Measurements from ENCODE around the gene PCDHGB4. TPM values are rescaled to one million over a fixed set of nuclear protein-coding genes. Genes with fewer than 3 reads are reported as not detected.
"Not testable (repeated sequence)": the region's sequence is repeated elsewhere in the genome, so short reads cannot be mapped to it uniquely, and the experiment has no call there.

Gene PCDHGB4
- total RNA-seq, 3 donors from 2014 or later: 0.65 to 5.3 (median 1.2) TPM

DNA sequence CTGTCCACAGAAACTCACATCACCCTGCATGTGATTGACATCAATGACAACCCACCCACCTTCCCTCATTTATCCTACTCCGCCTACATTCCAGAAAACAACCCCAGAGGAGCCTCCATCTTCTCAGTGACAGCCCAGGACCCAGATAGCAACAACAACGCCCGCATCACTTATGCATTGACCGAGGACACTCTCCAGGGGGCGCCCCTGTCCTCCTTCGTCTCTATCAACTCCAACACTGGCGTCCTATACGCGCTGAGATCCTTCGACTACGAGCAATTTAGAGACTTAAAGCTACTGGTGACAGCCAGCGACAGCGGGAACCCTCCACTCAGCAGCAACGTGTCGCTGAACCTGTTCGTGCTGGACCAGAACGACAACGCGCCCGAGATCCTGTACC lies 42.2 kb upstream of the PCDHGB4 start:
- TF ChIP-seq CTCF (IDR thresholded peaks at IDR 0.05): no peak
- peaks cover 74% of the 10 kb centered on the region for H3K9me3 ChIP-seq
- DNase-seq (no peak), ATAC-seq (no peak)
- H3K4me1 ChIP-seq (ENCODE audit: low read depth): no peaks in the 10 kb centered on the region
- H3K4me3 ChIP-seq: no peak overlapping the region
- no peaks in the 10 kb centered on the region for H3K36me3 ChIP-seq (ENCODE audit: low read depth)
- intact Hi-C loops (cut with DNase I, micrococcal nuclease): no loop called here

DNA sequence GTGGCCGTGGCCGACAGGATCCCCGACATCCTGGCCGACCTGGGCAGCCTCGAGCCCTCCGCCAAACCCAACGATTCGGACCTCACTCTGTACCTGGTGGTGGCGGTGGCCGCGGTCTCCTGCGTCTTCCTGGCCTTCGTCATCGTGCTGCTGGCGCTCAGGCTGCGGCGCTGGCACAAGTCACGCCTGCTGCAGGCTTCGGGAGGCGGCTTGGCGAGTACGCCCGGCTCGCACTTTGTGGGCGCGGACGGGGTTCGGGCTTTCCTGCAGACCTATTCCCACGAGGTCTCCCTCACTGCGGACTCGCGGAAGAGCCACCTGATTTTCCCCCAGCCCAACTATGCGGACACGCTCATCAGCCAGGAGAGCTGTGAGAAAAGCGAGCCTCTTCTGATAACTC lies 41.5 kb upstream of the PCDHGB4 start:
- ATAC-seq; H3K4me3 ChIP-seq; DNase-seq; H3K36me3 ChIP-seq (ENCODE audit: low read depth); intact Hi-C loops (cut with DNase I, micrococcal nuclease); H3K4me1 ChIP-seq (ENCODE audit: low read depth): not testable (repeated sequence)
- peaks cover 70% of the 10 kb centered on the region for H3K9me3 ChIP-seq

GRCh38 chr5:141349917-141350619 lies 37.4 kb upstream of the PCDHGB4 start, which contains the start of gene PCDHGB1:
Gene PCDHGB1 (plus strand): TSS chr5:141350099. CDS start chr5:141350261, 162 bp downstream.
- intact Hi-C loops (cut with DNase I, micrococcal nuclease): no loop called here
- Histone ChIP-seq H3K36me3 (ENCODE audit: low read depth) (no peaks in the 10 kb centered on the region), H3K9me3 (peaks cover 50% of the 10 kb centered on the region), H3K4me3 (no peak within 1 kb of the TSS), H3K4me1 (ENCODE audit: low read depth) (no peaks in the 10 kb centered on the region)
- TF ChIP-seq CTCF (IDR thresholded peaks at IDR 0.05): no peak
- DNase-seq: peak in 2 of 3 donors; percentile 27 to 42
- ATAC-seq: peak; percentile 50

DNA sequence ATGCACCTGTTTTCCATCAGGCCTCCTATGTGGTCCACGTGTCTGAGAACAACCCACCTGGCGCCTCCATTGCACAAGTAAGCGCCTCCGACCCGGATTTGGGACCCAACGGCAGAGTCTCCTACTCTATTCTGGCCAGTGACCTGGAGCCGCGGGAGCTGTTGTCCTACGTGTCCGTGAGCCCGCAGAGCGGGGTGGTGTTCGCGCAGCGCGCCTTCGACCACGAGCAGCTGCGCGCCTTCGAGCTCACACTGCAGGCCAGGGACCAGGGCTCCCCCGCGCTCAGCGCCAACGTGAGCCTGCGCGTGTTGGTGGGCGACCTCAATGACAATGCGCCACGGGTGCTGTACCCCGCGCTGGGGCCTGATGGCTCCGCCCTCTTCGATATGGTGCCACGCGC lies 35.9 kb upstream of the PCDHGB4 start:
- TF ChIP-seq CTCF (IDR thresholded peaks at IDR 0.05): no peak
- Histone ChIP-seq H3K4me3 (no peak overlapping the region), H3K36me3 (ENCODE audit: low read depth) (no peaks in the 10 kb centered on the region), H3K9me3 (peaks cover 46% of the 10 kb centered on the region), H3K4me1 (ENCODE audit: low read depth) (no peaks in the 10 kb centered on the region)
- intact Hi-C loops (cut with DNase I, micrococcal nuclease): no loop called here
- no peak for ATAC-seq
- DNase-seq: no peak

- DNase-seq (no peak), ATAC-seq (no peak)
- peaks cover 41% of the 10 kb centered on the region for H3K9me3 ChIP-seq
- no peak within 1 kb of the TSS for H3K4me3 ChIP-seq
- TF ChIP-seq CTCF (IDR thresholded peaks at IDR 0.05): no peak
- H3K36me3 ChIP-seq (ENCODE audit: low read depth): no peaks in the 10 kb centered on the region
- H3K4me1 ChIP-seq (ENCODE audit: low read depth): no peaks in the 10 kb centered on the region
- intact Hi-C loops (cut with DNase I, micrococcal nuclease): no loop called here
Measured at GRCh38 chr5:141354900-141355469, 32.5 kb upstream of the PCDHGB4 start, which contains the start of gene PCDHGA4. Gene PCDHGA4 (plus strand): TSS chr5:141355021. CDS start chr5:141355108, 87 bp downstream.

DNA sequence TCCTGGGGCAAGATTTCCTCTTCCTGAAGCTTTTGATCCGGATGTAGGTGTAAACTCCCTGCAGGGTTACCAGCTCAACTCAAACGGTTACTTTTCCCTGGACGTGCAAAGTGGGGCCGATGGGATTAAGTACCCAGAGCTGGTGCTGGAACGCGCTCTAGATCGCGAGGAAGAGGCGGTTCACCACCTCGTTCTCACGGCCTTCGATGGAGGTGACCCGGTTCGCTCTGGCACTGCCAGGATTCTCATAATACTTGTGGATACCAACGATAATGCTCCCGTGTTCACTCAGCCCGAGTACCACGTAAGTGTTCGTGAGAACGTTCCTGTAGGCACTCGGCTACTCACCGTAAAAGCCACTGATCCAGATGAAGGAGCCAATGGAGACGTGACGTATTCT lies 31.9 kb upstream of the PCDHGB4 start:
- no peak for TF ChIP-seq CTCF (IDR thresholded peaks at IDR 0.05)
- no peaks in the 10 kb centered on the region for H3K4me1 ChIP-seq (ENCODE audit: low read depth)
- no peak for DNase-seq
- no peak overlapping the region for H3K4me3 ChIP-seq
- intact Hi-C loops (cut with DNase I, micrococcal nuclease): no loop called here
- H3K36me3 ChIP-seq (ENCODE audit: low read depth): no peaks in the 10 kb centered on the region
- H3K9me3 ChIP-seq: peaks cover 42% of the 10 kb centered on the region
- ATAC-seq: no peak
